NCI-H2196 treated with DMSO at 0.1 percent for 48 hours (cell line): Measurements from ENCODE around the gene TMEM132C.

ENCODE experiments used
- DNase-seq: peaks from one replicate; lab custom pipeline; 2025; ENCODE audit not compliant: unreplicated experiment; lab: John Stamatoyannopoulos, UW

Gene TMEM132C

DNA sequence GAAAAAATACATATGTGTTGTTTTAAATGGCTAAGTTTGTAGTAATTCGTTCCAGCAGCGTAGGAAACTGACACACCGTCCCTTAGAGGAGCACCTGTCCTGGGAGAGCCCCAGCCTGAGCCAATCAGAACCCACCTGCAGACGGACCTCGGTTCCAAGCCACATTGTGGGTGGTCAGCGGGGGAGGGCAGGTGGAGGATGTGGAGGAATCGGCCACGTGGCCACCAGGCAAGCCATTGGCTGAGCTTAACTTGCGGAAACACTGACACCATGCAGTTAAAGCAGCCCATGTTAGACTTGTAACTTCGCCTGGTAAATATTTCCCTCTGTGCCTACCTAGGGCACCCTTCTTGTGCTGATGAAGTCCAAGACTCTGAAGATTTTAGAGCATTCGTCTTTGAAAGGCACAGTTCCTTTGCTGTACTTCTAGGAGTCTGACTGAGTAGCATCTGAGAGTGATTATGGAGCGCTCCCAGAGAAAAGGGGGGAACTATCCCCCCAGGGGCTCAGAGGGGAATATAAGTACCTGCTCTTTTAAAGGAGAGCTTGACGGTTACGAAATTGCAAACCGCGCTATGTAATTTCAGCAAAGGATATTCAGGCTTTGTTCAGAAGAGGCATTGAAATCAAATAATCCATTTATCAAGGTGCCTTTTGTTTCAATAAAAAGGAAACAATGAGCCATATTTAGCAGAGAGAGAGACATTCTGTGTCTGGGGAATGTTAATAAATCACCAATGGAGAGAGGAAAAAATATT is 135.7 kb downstream of the TMEM132C start:
- DNase-seq = no peak

DNA sequence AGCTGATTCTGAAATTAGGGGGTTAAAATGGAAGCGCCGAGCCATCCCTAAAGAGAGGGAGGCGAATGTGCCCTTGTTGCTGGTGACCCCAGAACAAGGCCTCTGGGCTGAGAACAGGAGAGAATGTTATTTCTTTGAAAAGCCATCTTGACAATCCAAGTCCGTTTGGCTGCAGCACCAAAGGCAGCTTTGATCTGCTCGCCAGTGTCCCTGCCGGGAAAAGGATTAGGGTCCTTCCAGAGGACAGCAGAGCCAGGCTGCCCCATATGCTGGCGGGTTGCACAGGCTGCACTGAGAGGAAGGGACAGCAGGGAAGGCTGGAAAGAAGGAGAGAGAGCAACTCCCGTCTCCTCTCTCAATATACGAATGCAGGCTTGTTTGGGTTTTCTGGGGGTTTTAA is 141.7 kb downstream of the TMEM132C start:
- no peak for DNase-seq

DNA sequence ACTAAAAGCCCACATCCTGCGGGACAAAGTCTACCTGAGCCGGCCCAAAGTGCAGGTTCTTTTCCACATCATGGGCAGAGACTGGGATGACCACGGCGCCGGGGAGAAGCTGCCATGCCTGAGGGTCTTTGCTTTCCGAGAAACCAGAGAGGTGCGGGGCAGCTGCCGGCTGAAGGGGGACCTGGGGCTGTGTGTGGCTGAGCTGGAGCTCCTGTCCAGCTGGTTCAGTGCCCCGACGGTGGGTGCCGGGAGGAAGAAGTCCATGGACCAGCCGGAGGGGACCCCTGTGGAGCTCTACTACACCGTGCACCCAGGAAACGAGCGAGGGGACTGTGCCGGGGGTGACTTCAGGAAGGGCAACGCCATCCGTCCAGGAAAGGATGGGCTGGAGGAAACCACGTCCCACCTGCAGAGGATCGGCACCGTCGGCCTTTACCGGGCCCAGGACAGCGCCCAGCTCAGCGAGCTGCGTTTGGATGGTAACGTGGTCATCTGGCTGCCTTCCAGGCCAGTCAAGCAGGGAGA is 148.1 kb downstream of the TMEM132C start:
- no peak for DNase-seq

DNA sequence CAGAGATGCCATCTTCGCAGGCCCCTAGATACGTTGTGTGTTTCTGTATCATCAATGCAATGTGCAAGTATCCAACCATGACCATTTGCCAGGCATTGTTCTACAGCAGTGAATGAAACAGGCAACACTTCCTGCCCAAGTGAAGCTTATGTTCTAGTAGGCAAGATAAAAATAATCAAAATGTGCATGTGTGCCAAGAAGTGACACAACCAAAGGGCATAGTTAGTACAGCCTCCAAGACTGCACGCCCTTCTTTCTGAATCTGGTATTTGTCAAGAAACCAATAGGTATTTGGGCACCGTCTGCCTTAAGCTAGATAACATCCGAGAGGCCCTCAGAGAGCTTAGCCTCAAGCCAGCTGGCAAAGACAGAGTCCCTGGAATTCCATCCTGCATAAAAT is 152.0 kb downstream of the TMEM132C start:
- no peak for DNase-seq

DNA sequence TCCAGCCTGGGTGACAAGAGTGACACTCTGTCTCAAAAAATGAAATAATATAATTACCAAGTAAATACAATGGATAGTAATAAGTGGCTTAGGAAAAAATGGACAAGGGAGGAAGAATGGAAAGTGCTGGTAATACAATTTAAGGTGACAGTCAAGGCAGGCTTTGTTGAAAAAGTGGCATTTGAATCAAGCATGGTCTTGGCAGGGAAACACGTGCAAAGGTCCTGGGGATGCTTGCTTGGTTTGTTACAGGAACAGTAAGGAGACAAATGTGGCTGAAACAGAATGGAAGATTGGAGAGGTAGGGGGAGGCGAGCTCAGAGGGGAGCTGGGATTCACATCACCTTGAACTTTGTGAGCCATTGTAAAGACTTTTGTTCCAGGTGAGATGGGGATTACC is 153.2 kb downstream of the TMEM132C start:
- no peak for DNase-seq

DNA sequence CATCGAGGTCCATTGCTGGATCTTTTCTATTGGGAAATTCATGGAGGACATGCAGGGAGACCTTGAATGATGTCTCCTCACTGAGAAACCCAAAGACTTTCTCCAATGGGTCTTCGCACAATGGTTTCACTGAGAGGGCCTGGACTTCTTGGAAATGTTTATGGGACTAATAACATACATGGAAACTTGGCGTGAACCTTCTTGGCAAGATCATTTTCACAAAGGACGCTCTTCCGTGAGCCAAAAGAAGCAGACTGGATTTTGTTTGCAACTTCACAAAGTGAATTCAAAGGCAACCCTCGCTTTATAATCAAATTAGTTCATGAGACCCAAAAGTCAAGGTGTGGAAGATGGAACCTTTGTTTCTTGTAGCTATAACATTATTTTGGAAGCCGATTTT is 154.4 kb downstream of the TMEM132C start:
- no peak for DNase-seq

DNA sequence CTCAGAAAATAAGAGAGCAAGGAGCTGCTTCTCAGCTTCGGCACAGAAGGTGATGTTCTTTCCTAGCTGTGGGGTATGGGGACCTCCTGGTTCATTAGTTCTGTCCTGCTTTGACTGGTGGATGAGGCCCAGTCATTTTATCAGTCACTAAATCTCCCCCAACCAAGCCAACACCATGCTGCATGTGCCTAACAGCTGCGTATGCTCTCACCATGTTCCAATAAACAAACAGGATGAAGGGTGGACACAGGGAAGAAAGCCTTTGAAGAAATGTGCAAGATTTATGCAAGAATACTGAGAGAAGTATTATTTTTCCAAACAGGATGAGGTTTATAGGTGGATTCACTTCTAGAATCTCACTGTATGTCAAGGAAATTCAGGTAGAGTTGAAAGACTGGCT is 156.2 kb downstream of the TMEM132C start:
- no peak for DNase-seq

DNA sequence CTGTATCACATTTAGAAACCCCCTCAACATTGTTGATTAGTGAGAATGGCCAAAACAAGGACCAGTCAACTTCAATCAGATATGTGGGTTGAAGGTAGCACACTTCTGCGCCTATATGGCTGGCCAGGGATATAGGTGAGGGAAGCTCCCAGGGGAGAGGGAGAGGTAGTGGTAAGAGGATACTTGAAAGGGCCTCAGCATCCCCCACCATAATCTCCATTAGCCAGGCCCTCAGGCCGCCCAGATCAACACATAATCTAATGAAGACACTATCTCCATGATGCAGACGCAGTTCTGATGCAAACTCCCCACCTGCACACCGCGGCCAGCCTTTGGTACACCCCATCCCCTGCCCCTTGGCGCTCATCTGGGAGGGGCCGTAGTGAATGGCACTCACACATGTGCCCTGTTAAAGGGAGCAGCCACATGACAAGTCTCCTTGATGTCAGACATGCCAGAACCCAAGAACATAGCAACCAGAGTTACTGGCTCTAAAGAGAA is 158.0 kb downstream of the TMEM132C start:
- DNase-seq = no peak

DNA sequence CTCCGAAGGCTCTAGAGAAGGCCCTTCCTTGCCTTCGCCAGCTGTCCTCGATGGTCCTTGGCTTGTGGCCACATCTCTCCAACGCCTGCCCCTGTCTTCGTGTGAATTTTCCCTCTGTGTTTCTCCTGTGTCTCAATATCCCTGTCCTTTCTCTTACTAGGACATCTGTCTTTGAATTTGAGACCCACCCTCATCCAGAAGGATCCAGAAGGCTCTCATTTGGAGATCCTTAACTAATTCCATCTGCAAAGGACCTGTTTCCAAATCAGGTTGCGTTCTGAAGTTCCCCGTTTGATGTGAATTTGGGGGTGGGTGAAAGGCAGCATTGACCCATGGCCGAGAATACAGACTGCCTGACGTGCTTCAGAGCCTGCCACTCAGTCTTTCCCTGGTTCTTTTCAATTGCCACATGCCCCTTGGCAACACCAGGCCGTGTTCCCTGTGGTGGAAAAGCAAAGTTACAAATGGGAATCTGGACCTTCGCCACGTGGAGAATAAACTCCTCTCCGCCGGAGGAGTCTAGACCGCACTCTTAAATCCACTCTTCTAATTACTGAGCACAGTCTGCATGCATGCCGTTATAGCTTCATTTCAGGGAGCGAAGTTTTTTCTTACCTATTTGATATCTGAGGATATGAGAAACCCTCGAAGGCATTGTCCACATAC is 158.8 kb downstream of the TMEM132C start:
- DNase-seq = no peak

DNA sequence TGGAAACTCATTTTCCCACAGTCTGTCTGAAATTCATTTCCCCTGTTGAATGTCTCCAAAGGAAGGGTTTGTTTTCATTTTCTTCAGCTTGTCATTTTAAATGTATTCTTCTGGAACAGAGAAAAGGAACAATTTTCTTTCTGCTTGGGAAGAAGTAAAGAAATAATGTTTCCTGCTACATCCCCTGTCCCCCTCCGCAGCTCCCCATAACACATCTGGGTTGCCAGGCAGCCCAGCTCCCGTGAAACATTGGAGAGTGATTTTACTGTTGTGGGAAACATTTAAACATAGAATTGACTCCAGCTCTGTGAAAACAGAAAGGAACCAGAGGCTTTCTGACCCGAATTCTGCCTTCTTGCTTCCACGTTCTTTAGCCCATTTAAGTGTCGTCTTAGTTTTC is 159.5 kb downstream of the TMEM132C start:
- DNase-seq = no peak

DNA sequence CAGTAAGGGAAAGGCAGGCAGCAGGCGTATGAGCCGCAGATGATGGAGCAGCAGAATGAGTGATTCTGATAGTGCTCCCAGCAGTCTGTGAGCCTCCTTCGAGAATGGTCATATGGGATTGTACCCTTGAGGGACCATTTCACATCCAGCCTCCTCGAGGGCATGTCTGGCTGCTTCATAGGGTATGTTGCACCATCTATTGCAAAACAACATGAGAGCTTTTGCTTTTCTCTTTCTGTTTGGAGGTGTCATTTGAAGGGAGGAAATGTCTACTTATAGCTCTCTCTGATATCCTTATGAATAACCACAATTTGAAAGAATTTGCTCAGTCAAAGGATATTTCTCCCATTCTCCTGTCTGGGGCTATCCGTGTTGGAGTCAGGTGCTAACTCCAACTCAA is 172.8 kb downstream of the TMEM132C start:
- DNase-seq = no peak

DNA sequence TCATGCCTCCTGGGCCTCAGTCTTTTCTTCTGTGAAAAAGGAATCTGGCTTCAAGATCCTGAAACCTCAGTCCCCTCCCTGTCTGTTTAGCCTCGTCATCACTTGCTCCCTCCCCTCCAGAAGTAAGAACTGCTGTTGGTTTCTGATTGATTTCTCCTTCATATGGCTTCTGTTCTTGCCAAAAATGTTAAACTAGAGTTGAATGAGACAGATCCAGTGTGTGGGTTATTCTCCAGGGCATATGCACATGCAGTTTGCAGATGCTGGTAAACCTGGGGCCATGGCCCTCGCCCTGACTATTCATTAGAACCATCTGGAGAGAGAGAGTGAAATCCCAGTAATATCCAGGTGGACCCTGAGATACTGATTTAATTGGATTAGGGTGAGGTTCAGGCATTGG is 175.1 kb downstream of the TMEM132C start:
- DNase-seq = no peak

DNA sequence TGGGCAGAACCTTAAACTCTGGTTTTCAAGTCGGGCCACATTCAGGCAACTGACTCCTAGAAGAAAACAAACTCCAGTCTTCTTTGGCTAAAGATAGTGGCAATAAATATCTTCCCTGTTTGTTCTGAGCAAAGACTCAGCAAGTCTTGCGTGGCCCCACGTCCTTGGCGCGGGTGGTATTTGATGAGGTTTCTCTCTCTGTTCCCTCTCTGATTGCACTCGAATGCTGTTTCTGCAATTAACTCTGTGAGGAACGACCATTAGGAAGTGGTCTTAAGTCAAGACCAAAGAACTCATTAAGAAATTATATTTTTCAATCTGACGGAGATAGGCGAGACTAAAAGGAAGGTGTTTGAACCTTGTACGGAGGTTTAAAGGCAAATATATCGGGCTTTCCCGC is 177.6 kb downstream of the TMEM132C start:
- DNase-seq = no peak

DNA sequence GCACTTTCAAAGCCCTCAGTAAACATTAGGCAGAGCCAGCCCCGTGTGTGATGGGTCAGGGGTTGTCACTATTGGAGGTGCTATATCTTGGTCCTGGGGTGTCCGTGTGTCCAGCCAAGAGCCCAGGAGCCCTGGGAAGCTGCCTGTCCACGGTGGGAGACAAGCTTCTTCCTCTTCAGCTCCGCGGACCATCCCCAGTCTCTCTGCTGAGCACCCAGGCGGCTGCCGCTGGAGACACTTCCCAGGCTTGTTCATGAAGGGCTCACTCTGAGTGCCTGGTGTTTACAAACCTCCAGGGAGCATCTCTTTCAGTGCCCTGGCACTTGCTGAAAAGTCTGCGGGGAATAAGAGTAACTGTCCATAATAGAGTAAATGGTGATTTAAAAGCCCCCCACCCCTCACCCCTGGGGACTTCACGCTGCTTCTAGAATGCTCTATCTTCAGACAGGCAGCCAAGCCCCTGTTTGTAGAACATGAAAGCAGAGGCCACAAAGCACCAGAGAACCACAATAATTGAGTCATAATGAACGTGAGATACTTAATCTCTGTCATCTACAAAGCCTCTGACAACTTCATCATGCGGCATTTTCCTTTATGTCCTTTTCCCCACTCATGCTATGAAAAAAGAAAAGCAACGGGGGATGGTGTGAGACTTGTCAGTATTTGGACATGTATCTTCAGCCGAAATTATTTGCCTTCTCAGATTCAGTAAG is 178.6 kb downstream of the TMEM132C start:
- DNase-seq = no peak

DNA sequence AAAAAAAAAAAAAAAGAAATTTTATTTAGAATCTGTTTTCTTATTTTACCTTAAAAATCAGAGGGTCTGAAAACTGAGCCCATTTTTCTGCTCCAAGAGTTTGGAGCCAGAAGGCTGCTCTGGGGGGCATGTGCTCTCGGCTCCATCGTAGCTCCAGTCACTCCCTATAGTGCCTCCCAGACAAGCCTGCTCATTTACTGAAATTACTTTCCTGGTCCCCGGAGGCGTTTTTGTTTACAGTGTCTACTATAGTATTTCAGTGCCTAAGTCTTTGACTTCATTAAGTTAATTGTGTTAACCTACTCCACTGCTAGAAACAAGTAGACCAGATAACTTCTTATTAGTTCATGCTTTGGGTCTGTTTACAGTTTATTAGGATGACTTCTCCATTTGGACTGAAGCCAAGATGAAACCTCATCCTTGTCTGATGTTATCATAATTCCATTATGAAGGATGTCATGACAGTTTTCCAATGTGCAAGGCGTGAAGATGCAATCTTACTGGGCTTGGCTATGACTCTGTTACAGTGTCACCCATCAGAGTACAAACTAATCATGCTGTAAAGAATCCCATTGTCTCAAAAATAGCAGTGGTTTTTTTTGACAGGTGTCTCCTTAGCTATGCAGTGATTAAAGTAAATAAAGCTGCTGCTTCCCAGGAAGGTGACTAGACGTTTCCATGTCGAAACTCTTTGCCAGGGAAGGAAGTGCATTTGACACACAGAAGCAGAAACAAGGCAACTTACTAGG is 182.3 kb downstream of the TMEM132C start:
- DNase-seq = no peak

DNA sequence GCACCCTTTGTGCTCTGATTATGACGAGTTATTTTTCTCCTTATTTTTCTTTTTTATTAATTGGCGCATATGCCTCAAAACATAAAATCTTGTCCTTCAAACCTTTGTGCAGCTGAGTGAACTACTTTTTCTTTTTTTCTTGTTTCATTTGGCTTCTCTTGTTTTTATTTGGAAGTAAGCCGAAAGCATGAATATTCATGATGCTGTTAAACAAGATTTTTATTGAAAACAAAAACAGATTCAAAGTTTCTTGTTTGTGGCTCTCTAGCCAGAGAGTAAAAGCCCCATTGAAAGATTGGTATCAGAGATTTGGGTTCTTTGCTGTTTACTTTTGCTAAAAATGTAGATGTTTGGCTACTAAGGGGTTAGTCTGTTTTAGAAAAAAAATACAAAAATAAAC is 183.8 kb downstream of the TMEM132C start:
- DNase-seq = no peak

DNA sequence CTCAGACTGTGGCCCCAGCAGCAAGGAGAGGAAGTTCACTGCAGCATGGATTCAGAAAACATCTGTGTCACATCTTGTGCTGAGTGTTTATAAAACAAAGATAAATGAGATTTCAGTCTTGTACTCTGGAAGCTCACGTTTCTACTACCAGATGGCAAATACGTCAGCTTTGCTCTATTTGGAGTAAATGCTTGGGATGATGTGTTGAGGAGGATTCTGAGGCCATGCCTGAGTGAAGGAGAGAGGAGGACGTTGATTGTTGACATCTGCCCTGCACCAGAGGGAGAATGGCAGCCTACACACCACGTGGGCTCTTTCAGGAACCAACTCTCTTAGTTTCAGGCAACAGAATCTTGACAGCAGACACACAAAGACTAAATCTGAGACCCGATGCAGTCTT is 188.9 kb downstream of the TMEM132C start:
- no peak for DNase-seq

DNA sequence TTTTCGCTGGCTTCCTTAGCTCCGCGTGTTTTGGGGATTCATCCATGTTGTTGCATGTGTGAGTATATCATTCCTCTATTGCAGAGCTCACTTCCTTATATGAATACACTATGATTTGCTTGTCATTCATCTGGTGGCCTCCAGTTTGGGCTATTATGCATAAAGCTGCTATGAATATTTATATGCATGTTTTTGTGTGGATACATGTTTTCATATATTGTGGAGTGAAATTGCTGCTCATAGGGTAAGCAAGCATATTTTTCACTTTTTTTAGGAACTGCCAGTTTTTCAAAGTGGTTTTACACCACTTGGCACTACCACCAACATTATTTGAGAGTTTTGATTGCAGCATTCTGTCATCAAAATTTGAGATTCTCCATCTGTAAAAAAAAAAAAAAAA is 190.0 kb downstream of the TMEM132C start:
- no peak for DNase-seq

DNA sequence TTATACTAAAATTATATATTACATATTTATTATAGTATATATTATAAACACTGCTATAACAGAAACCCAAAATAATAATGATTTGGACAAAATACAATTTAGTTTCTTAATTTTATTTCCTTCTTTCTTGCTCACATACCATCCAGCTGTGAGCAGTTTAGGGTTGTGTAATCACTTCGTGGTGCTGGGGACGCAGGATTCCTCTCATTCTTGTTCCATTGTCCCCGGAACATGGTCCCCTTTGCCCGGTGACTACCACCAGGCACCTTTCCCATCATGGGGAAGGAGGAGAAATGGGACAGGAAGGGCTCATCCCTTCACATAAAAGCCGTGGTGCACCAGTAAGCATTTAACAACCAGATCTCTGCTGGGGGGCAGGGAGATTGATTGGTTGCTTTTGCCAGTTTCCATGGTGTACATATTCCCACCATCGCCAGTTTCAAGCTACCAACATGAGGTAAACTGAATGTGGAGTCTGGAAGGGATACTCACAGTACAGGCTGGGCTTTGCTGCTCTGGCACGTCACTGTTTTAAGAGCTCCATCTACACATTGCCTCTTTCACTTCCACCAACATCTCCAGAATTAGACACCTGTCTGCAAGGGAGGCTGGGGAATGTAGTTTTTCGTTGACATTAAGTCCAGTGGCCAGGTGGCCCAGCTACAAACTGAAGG is 191.5 kb downstream of the TMEM132C start:
- no peak for DNase-seq

DNA sequence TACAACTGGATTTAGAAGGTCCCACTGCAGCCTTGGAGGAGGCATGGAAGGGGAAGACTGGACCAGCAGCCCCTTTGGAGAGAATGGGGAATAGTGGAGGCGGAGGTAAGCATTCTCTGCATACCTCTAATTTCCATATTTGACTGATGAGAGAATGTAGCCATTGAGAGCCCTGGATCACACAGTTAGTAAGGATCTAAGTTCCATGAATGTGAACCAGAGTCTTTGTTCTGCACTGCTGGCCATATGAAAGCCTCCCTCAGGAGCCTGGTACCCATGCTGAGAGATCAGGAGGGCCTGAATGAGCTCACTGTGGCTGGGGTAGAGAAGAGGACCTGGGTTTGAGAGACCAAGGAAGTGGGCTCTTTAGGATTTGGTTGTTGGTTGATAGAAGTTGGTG is 192.1 kb downstream of the TMEM132C start:
- no peak for DNase-seq

DNA sequence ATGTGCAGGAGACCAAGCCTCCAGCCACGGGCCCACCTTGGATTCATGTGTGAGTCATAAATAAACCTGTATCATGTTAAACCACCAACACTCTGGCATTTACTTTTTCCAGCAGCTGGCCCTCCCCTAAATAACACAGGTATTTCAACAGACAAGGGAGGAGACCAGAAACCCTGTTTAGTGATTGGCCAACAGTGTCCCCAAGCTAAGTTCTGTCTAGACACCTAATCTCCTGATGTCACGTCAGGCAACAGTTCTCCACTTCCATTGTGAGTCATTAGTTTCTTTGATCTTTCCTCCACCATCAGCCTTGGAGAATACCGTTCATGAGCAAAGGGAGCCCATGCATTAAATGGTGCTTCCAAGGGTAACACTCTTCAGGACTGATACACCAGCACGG is 196.9 kb downstream of the TMEM132C start:
- DNase-seq = no peak
